IMR-90 (cell line): ENCODE results near the gene PPP1R9A. TPM values are rescaled to one million over a fixed set of nuclear protein-coding genes. Genes with fewer than 3 reads are reported as not detected.

Experiments
- ATAC-seq: fragments of 200-7000 bp; cut with Tn5 transposase; 2 replicates; pipeline ENCODE4 v1.9.1; 2020; ENCODE audit warnings: low read depth, mild to moderate bottlenecking, moderate library complexity
- BruUV-seq: library from RNA; stranded (reverse); fragments of 400-500 nt; replicated peaks from 2 replicates; lab custom pipeline; 2021; lab: Mats Ljungman, UMichigan
- CTCF ChIA-PET: fragments of 300-600 bp; formaldehyde crosslinking; extraction: SDS; loops from one replicate; lab custom pipeline; 2021; ENCODE audit warnings: antibody characterized with exemption; lab: Yijun Ruan, JAX
- POLR2A ChIA-PET: fragments of 300-600 bp; sonication (Branson Sonifier 250); formaldehyde crosslinking; loops from one replicate; lab custom pipeline; 2022; ENCODE audit warnings: antibody characterized with exemption; ENCODE audit not compliant: unreplicated experiment; lab: Charles Lee
- DNase-seq: peaks from one replicate; pipeline ENCODE4 v3.0.0; 2013
- H2AFZ ChIP-seq: replicated peaks from 2 replicates; pipeline ENCODE3; 2013; ENCODE audit warnings: low read length, mild to moderate bottlenecking; ENCODE audit not compliant: poor library complexity
- H2AK5ac ChIP-seq: 2 replicates; pipeline ENCODE4 v1.6.1; 2013; ENCODE audit warnings: low read depth, low read length, inconsistent platforms
- H2AK9ac ChIP-seq: replicated peaks from 2 replicates; pipeline ENCODE3; 2013; ENCODE audit warnings: mild to moderate bottlenecking, low read depth, low read length, moderate library complexity; ENCODE audit not compliant: poor library complexity
- H2BK120ac ChIP-seq: 2 replicates; pipeline ENCODE4 v1.6.1; 2013; ENCODE audit warnings: low read depth, low read length, inconsistent platforms
- H2BK15ac ChIP-seq: 3 replicates; pipeline ENCODE4 v1.6.1; 2013; ENCODE audit warnings: low read depth, low read length, inconsistent platforms
- H2BK20ac ChIP-seq: 2 replicates; pipeline ENCODE4 v1.6.1; 2013; ENCODE audit warnings: low read depth, mild to moderate bottlenecking, inconsistent platforms, low read length, moderate library complexity
- H2BK5ac ChIP-seq: 2 replicates; pipeline ENCODE4 v1.6.1; 2013; ENCODE audit warnings: mild to moderate bottlenecking, low read depth, low read length, inconsistent platforms; ENCODE audit not compliant: poor library complexity, severe bottlenecking
- H3K14ac ChIP-seq: replicated peaks from 2 replicates; pipeline ENCODE4 v1.6.1; 2013; ENCODE audit warnings: low read depth, low read length, inconsistent platforms
- H3K18ac ChIP-seq: 2 replicates; pipeline ENCODE4 v1.6.1; 2013; ENCODE audit warnings: low read depth, low read length, control low read depth
- H3K23ac ChIP-seq: 2 replicates; pipeline ENCODE4 v1.6.1; 2013; ENCODE audit warnings: low read depth, low read length, inconsistent platforms
- H3K27ac ChIP-seq: 2 replicates; pipeline ENCODE4 v1.5.1; 2013; ENCODE audit warnings: mild to moderate bottlenecking, control low read depth, low read length; ENCODE audit not compliant: insufficient read depth
- H3K27me3 ChIP-seq: 2 replicates; pipeline ENCODE4 v1.6.1; 2013; ENCODE audit warnings: low read length; ENCODE audit not compliant: control insufficient read depth, insufficient read depth
- H3K36me3 ChIP-seq: 2 replicates; pipeline ENCODE4 v1.6.1; 2013; ENCODE audit warnings: low read length, mixed read lengths; ENCODE audit not compliant: control insufficient read depth, insufficient read depth
- H3K4ac ChIP-seq: 2 replicates; pipeline ENCODE4 v1.6.1; 2013; ENCODE audit warnings: low read depth, low read length, inconsistent platforms
- H3K4me1 ChIP-seq: 2 replicates; pipeline ENCODE4 v1.6.1; 2013; ENCODE audit warnings: low read length, mixed read lengths; ENCODE audit not compliant: control insufficient read depth, insufficient read depth
- H3K4me2 ChIP-seq: 2 replicates; pipeline ENCODE4 v1.6.1; 2013; ENCODE audit warnings: low read depth, mild to moderate bottlenecking, control low read depth, low read length, moderate library complexity
- H3K4me3 ChIP-seq: 2 replicates; pipeline ENCODE4 v1.5.1; 2013; ENCODE audit warnings: low read depth, mild to moderate bottlenecking, control low read depth, low read length, moderate library complexity; ENCODE audit not compliant: insufficient read depth
- H3K56ac ChIP-seq: 2 replicates; pipeline ENCODE4 v1.6.1; 2013; ENCODE audit warnings: low read length, inconsistent platforms; ENCODE audit not compliant: insufficient read depth; ENCODE audit errors: extremely low read depth
- H3K79me1 ChIP-seq, 2 experiments: 2 replicates each; pipeline ENCODE4 v1.6.1; 2013; ENCODE audit warnings: low read length in 2 of 2, inconsistent platforms in 1 of 2, low read depth in 1 of 2
- H3K9ac ChIP-seq: 2 replicates; pipeline ENCODE4 v1.6.1; 2013; ENCODE audit warnings: low read depth, low read length, control low read depth
- H3K9me1 ChIP-seq: 2 replicates; pipeline ENCODE4 v1.6.1; 2013; ENCODE audit warnings: low read length, inconsistent platforms; ENCODE audit not compliant: insufficient read depth
- H3K9me3 ChIP-seq: 2 replicates; pipeline ENCODE4 v1.6.1; 2013; ENCODE audit warnings: low read length; ENCODE audit not compliant: control insufficient read depth, insufficient read depth
- H4K20me1 ChIP-seq: 2 replicates; pipeline ENCODE4 v1.6.1; 2013; ENCODE audit warnings: low read length, inconsistent platforms; ENCODE audit not compliant: insufficient read depth
- H4K5ac ChIP-seq: 2 replicates; pipeline ENCODE4 v1.6.1; 2013; ENCODE audit warnings: mild to moderate bottlenecking, low read depth, low read length, control low read depth
- H4K8ac ChIP-seq, 2 experiments: 2 replicates each; pipeline ENCODE4 v1.6.1; 2013; ENCODE audit warnings: low read depth in 2 of 2, low read length in 2 of 2, control low read depth in 1 of 2, inconsistent platforms in 1 of 2
- H4K91ac ChIP-seq: 2 replicates; pipeline ENCODE4 v1.6.1; 2013; ENCODE audit warnings: low read depth, low read length, inconsistent platforms; ENCODE audit not compliant: insufficient read depth
- BHLHE40 ChIP-seq: fragments of 150-350 bp; IDR thresholded peaks from 2 replicates; pipeline ENCODE4 v1.6.1; 2016; ENCODE audit warnings: mild to moderate bottlenecking, low read depth, low read length
- CEBPB ChIP-seq: IDR thresholded peaks from 2 replicates; pipeline ENCODE4 v1.6.1; 2012; ENCODE audit warnings: low read depth, low read length, improper control_type of control experiment
- FOS ChIP-seq: fragments of 150-350 bp; IDR thresholded peaks from 2 replicates; pipeline ENCODE4 v1.6.1; 2016; ENCODE audit warnings: low read depth, low read length
- MXI1 ChIP-seq: IDR thresholded peaks from 2 replicates; pipeline ENCODE4 v1.6.1; 2012; ENCODE audit warnings: low read depth, mild to moderate bottlenecking, low read length, moderate library complexity, borderline replicate concordance
- NFE2L2 ChIP-seq: fragments of 150-350 bp; IDR thresholded peaks from 2 replicates; pipeline ENCODE4 v1.6.1; 2016; ENCODE audit warnings: low read depth, mild to moderate bottlenecking, low read length
- POLR2A ChIP-seq: IDR thresholded peaks from 2 replicates; pipeline ENCODE4 v1.6.1; 2012; ENCODE audit warnings: mild to moderate bottlenecking, low read depth, low read length
- RAD21 ChIP-seq: IDR thresholded peaks from 2 replicates; pipeline ENCODE4 v1.6.1; 2012; ENCODE audit warnings: low read length, improper control_type of control experiment
- RFX5 ChIP-seq: IDR thresholded peaks from 2 replicates; pipeline ENCODE4 v1.8.0; 2012; ENCODE audit warnings: low read depth, mild to moderate bottlenecking, low read length, moderate library complexity
- USF2 ChIP-seq: fragments of 150-350 bp; IDR thresholded peaks from 2 replicates; pipeline ENCODE4 v1.6.1; 2017; ENCODE audit warnings: mild to moderate bottlenecking, antibody characterized with exemption, low read length, low read depth
- WGBS, 2 experiments: methylation state at CpG; one replicate each; pipeline versions ENCODE4 v1.1.5 to v1.1.7; 2013; ENCODE audit warnings: missing lambda C conversion rate in 2 of 2; ENCODE audit not compliant: insufficient read length in 1 of 2; ENCODE audit errors: extremely low coverage in 2 of 2; 5-methylcytosine and 5-hydroxymethylcytosine counted together
- dilution Hi-C: fragments of 300-500 bp; cut with HindIII; formaldehyde crosslinking; loops from one replicate; pipeline ENCODE4 v1.14.3; 2018; ENCODE audit warnings: low sequenced_read_pairs; ENCODE audit not compliant: unreplicated experiment
- in situ Hi-C: fragments of 300-500 bp; cut with MboI; formaldehyde crosslinking; loops from 3 replicates; pipeline ENCODE4 v1.14.3; 2019; ENCODE audit warnings: low sequenced_read_pairs, inconsistent platforms, mixed read lengths
- intact Hi-C: fragments of 100-400 bp; cut with micrococcal nuclease; formaldehyde crosslinking; loops from 2 replicates; pipeline ENCODE4 v1.10.0; 2022
- polyA plus RNA-seq, 3 experiments: library from polyadenylated mRNA; depleted of rRNA; stranded (reverse); fragments of >200 nt; gene quantifications; 2 replicates each; pipeline ENCODE4 v1.2.3, GENCODE V29; 2012; ENCODE audit warnings: low replicate concordance in 1 of 3
- total RNA-seq: library from RNA; depleted of rRNA; stranded (reverse); fragments of >200 nt; gene quantifications from 2 replicates; pipeline ENCODE4 v1.2.3, GENCODE V29; 2012
- TF ChIP-seq, protein P1 (sequence below): conservative IDR thresholded peaks from 2 replicates; pipeline ENCODE4 v1.5.1; 2012; ENCODE audit warnings: mild to moderate bottlenecking, low read depth, low read length, improper control_type of control experiment
- TF ChIP-seq, protein P2 (sequence below): fragments of 150-350 bp; IDR thresholded peaks from 2 replicates; pipeline ENCODE4 v1.6.1; 2016; ENCODE audit warnings: low read depth, mild to moderate bottlenecking, low read length, moderate library complexity, borderline replicate concordance

Gene PPP1R9A
- total and polyA plus RNA-seq, 2 of the 4 experiments (the other 2 are of a cell fraction): not detected

GRCh38 chr7:95198863-95199262, 291.5 kb downstream of the PPP1R9A start:
- POLR2A ChIA-PET: no interaction called here
- no peak overlapping the region for H3K4me2 ChIP-seq
- no peak overlapping the region for H2AK9ac ChIP-seq
- TF ChIP-seq POLR2A (no peak), FOS (no peak), RFX5 (no peak), USF2 (no peak), RAD21 (no peak), CEBPB (no peak), NFE2L2 (no peak), MXI1 (no peak), BHLHE40 (no peak)
- TF ChIP-seq, protein P1, sequence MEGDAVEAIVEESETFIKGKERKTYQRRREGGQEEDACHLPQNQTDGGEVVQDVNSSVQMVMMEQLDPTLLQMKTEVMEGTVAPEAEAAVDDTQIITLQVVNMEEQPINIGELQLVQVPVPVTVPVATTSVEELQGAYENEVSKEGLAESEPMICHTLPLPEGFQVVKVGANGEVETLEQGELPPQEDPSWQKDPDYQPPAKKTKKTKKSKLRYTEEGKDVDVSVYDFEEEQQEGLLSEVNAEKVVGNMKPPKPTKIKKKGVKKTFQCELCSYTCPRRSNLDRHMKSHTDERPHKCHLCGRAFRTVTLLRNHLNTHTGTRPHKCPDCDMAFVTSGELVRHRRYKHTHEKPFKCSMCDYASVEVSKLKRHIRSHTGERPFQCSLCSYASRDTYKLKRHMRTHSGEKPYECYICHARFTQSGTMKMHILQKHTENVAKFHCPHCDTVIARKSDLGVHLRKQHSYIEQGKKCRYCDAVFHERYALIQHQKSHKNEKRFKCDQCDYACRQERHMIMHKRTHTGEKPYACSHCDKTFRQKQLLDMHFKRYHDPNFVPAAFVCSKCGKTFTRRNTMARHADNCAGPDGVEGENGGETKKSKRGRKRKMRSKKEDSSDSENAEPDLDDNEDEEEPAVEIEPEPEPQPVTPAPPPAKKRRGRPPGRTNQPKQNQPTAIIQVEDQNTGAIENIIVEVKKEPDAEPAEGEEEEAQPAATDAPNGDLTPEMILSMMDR: no peak
- TF ChIP-seq, protein P2, sequence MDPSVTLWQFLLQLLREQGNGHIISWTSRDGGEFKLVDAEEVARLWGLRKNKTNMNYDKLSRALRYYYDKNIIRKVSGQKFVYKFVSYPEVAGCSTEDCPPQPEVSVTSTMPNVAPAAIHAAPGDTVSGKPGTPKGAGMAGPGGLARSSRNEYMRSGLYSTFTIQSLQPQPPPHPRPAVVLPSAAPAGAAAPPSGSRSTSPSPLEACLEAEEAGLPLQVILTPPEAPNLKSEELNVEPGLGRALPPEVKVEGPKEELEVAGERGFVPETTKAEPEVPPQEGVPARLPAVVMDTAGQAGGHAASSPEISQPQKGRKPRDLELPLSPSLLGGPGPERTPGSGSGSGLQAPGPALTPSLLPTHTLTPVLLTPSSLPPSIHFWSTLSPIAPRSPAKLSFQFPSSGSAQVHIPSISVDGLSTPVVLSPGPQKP: no peak
- H3K36me3 ChIP-seq: no peaks in the 10 kb centered on the region
- H3K9ac ChIP-seq: no peak overlapping the region
- no peaks in the 10 kb centered on the region for H3K9me3 ChIP-seq
- no peak overlapping the region for H3K18ac ChIP-seq
- H3K23ac ChIP-seq: no peak overlapping the region
- no peaks in the 10 kb centered on the region for H3K27me3 ChIP-seq
- ATAC-seq (no peak), DNase-seq (no peak)
- no peak overlapping the region for H2BK15ac ChIP-seq
- H3K79me1 ChIP-seq: no peaks in the 10 kb centered on the region
- intact Hi-C loops (no loop called here), in situ Hi-C loops (loop anchor here (10.0 to 25.0 kb wide), 2 partner anchors 276 to 737 kb away; no protein-coding TSS in a partner anchor), dilution Hi-C loops (no loop called here)
- H3K4me3 ChIP-seq: no peak overlapping the region
- no peak overlapping the region for H3K4ac ChIP-seq
- no CpG with 5 or more reads among the region's 1 CpG for WGBS, 2 experiments
- H2AK5ac ChIP-seq: no peak overlapping the region
- H3K27ac ChIP-seq: no peak overlapping the region
- no peak overlapping the region for H3K56ac ChIP-seq
- no peaks in the 10 kb centered on the region for H3K9me1 ChIP-seq
- no peak overlapping the region for H2AFZ ChIP-seq
- H2BK120ac ChIP-seq: no peak overlapping the region
- H4K5ac ChIP-seq: no peak overlapping the region
- no TSS peak for BruUV-seq
- H3K4me1 ChIP-seq: no peaks in the 10 kb centered on the region
- no peak overlapping the region for H4K8ac ChIP-seq
- H4K91ac ChIP-seq: no peak overlapping the region
- no peak overlapping the region for H2BK20ac ChIP-seq
- H4K20me1 ChIP-seq: no peaks in the 10 kb centered on the region
- no peak overlapping the region for H3K14ac ChIP-seq
- CTCF ChIA-PET: interaction anchor here (1.4 kb wide), 1 partner anchor 910 kb away, joined by 5 read pairs; no protein-coding TSS in a partner anchor
- H2BK5ac ChIP-seq: no peak overlapping the region
